Measurements from ENCODE around the gene MSH6. TPM values are rescaled to one million over a fixed set of nuclear protein-coding genes. Genes with fewer than 3 reads are reported as not detected.
A peak's percentile ranks its signal among the peaks of the same experiment; 100 is the strongest.

Gene MSH6
- total RNA-seq, 1 experiment from 2014 or later = 124 TPM

- DNase-seq = no peak
- Histone ChIP-seq H4K20me1 (ENCODE audit: insufficient read depth, low read depth, low read length) (no peaks in the 10 kb centered on the region), H3K4me1 (ENCODE audit: low read length) (peaks cover 27% of the 10 kb centered on the region), H3K9ac (ENCODE audit: low read length) (no peak overlapping the region), H3K9me3 (ENCODE audit: low read length) (no peaks in the 10 kb centered on the region), H3K27me3 (ENCODE audit: low read length) (no peaks in the 10 kb centered on the region), H2AFZ (ENCODE audit: low read length) (no peak overlapping the region), H3K79me2 (ENCODE audit: low read length) (peaks cover 18% of the 10 kb centered on the region; the same call in 1 of the 2 replicates), H3K36me3 (ENCODE audit: insufficient read depth, low read length) (peaks cover 35% of the 10 kb centered on the region), H3K9me2 (replicated peaks; ENCODE audit: insufficient read depth, low read length) (no peaks in the 10 kb centered on the region), H3K27ac (ENCODE audit: low read length) (peak overlapping the region; percentile 41), H3K4me2 (ENCODE audit: low read depth, low read length, poor library complexity, severe bottlenecking) (no peak overlapping the region), H3K4me3 (ENCODE audit: low read length) (no peak overlapping the region)
Observed at GRCh38 chr2:47741637-47742036, 41.3 kb upstream of the MSH6 start.

- peaks cover 37% of the 10 kb centered on the region for H3K36me3 ChIP-seq (ENCODE audit: insufficient read depth, low read length)
- peaks cover 15% of the 10 kb centered on the region for H3K4me1 ChIP-seq (ENCODE audit: low read length)
- no peaks in the 10 kb centered on the region for H4K20me1 ChIP-seq (ENCODE audit: insufficient read depth, low read depth, low read length)
- H3K79me2 ChIP-seq (ENCODE audit: low read length) = peaks cover 6% of the 10 kb centered on the region; the same call in 1 of the 2 replicates
- no peaks in the 10 kb centered on the region for H3K27me3 ChIP-seq (ENCODE audit: low read length)
- no peaks in the 10 kb centered on the region for H3K9me2 ChIP-seq (replicated peaks; ENCODE audit: insufficient read depth, low read length)
- H3K9ac ChIP-seq (ENCODE audit: low read length) = no peak overlapping the region
- H3K27ac ChIP-seq (ENCODE audit: low read length) = 0 out of 2 replicates have a peak overlapping the region, but pooled peaks have one; percentile 12
- H3K9me3 ChIP-seq (ENCODE audit: low read length) = no peaks in the 10 kb centered on the region
- no peak overlapping the region for H2AFZ ChIP-seq (ENCODE audit: low read length)
- no peak overlapping the region for H3K4me2 ChIP-seq (ENCODE audit: low read depth, low read length, poor library complexity, severe bottlenecking)
- no peak overlapping the region for H3K4me3 ChIP-seq (ENCODE audit: low read length)
- DNase-seq = no peak
Observed at GRCh38 chr2:47744074-47744473, 38.9 kb upstream of the MSH6 start.

GRCh38 chr2:47747878-47748277, 35.1 kb upstream of the MSH6 start:
- Histone ChIP-seq H3K4me1 (ENCODE audit: low read length) (peaks cover 30% of the 10 kb centered on the region), H4K20me1 (ENCODE audit: insufficient read depth, low read depth, low read length) (no peaks in the 10 kb centered on the region), H3K79me2 (ENCODE audit: low read length) (peaks cover 16% of the 10 kb centered on the region; the same call in 1 of the 2 replicates), H3K4me2 (ENCODE audit: low read depth, low read length, poor library complexity, severe bottlenecking) (no peak overlapping the region), H3K9me2 (replicated peaks; ENCODE audit: insufficient read depth, low read length) (no peaks in the 10 kb centered on the region), H3K27me3 (ENCODE audit: low read length) (no peaks in the 10 kb centered on the region), H3K36me3 (ENCODE audit: insufficient read depth, low read length) (peaks cover 29% of the 10 kb centered on the region), H3K9me3 (ENCODE audit: low read length) (no peaks in the 10 kb centered on the region), H3K4me3 (ENCODE audit: low read length) (no peak overlapping the region), H2AFZ (ENCODE audit: low read length) (no peak overlapping the region), H3K27ac (ENCODE audit: low read length) (no peak overlapping the region), H3K9ac (ENCODE audit: low read length) (no peak overlapping the region)
- DNase-seq = no peak

GRCh38 chr2:47751856-47752414, 31.0 kb upstream of the MSH6 start:
- peak overlapping the region; percentile 29; the same call in 1 of the 2 replicates for H3K9ac ChIP-seq (ENCODE audit: low read length)
- H3K36me3 ChIP-seq (ENCODE audit: insufficient read depth, low read length) = peaks cover 11% of the 10 kb centered on the region
- H3K4me2 ChIP-seq (ENCODE audit: low read depth, low read length, poor library complexity, severe bottlenecking) = peak overlapping the region; percentile 8
- H3K4me3 ChIP-seq (ENCODE audit: low read length) = no peak overlapping the region
- H2AFZ ChIP-seq (ENCODE audit: low read length) = 0 out of 2 replicates have a peak overlapping the region, but pooled peaks have one; percentile 9
- H3K4me1 ChIP-seq (ENCODE audit: low read length) = peaks cover 59% of the 10 kb centered on the region
- DNase-seq = no peak
- H3K9me3 ChIP-seq (ENCODE audit: low read length) = no peaks in the 10 kb centered on the region
- H3K79me2 ChIP-seq (ENCODE audit: low read length) = peaks cover 25% of the 10 kb centered on the region
- H3K27ac ChIP-seq (ENCODE audit: low read length) = peak overlapping the region; percentile 93
- no peaks in the 10 kb centered on the region for H3K9me2 ChIP-seq (replicated peaks; ENCODE audit: insufficient read depth, low read length)
- H4K20me1 ChIP-seq (ENCODE audit: insufficient read depth, low read depth, low read length) = no peaks in the 10 kb centered on the region
- H3K27me3 ChIP-seq (ENCODE audit: low read length) = no peaks in the 10 kb centered on the region

- H2AFZ ChIP-seq (ENCODE audit: low read length) = no peak overlapping the region
- no peaks in the 10 kb centered on the region for H3K27me3 ChIP-seq (ENCODE audit: low read length)
- no peaks in the 10 kb centered on the region for H3K9me3 ChIP-seq (ENCODE audit: low read length)
- peak overlapping the region; percentile 91 for H3K27ac ChIP-seq (ENCODE audit: low read length)
- peak overlapping the region; percentile 40 for H3K4me2 ChIP-seq (ENCODE audit: low read depth, low read length, poor library complexity, severe bottlenecking)
- H4K20me1 ChIP-seq (ENCODE audit: insufficient read depth, low read depth, low read length) = no peaks in the 10 kb centered on the region
- H3K4me1 ChIP-seq (ENCODE audit: low read length) = peaks cover 56% of the 10 kb centered on the region
- peak; percentile 56 for DNase-seq
- peaks cover 28% of the 10 kb centered on the region; the same call in 1 of the 2 replicates for H3K79me2 ChIP-seq (ENCODE audit: low read length)
- H3K4me3 ChIP-seq (ENCODE audit: low read length) = no peak overlapping the region
- no peaks in the 10 kb centered on the region; the same call in 1 of the 2 replicates for H3K36me3 ChIP-seq (ENCODE audit: insufficient read depth, low read length)
- no peaks in the 10 kb centered on the region for H3K9me2 ChIP-seq (replicated peaks; ENCODE audit: insufficient read depth, low read length)
- peak overlapping the region; percentile 53 for H3K9ac ChIP-seq (ENCODE audit: low read length)
Observed at GRCh38 chr2:47767497-47767844, 15.5 kb upstream of the MSH6 start.

GRCh38 chr2:47767880-47768609, 14.9 kb upstream of the MSH6 start:
- no peak overlapping the region for H3K4me3 ChIP-seq (ENCODE audit: low read length)
- no peaks in the 10 kb centered on the region for H3K36me3 ChIP-seq (ENCODE audit: insufficient read depth, low read length)
- peak overlapping the region; percentile 91 for H3K27ac ChIP-seq (ENCODE audit: low read length)
- H3K9ac ChIP-seq (ENCODE audit: low read length) = peak overlapping the region; percentile 56
- H3K79me2 ChIP-seq (ENCODE audit: low read length) = peaks cover 31% of the 10 kb centered on the region; the same call in 1 of the 2 replicates
- peaks cover 53% of the 10 kb centered on the region for H3K4me1 ChIP-seq (ENCODE audit: low read length)
- peak overlapping the region; percentile 40 for H3K4me2 ChIP-seq (ENCODE audit: low read depth, low read length, poor library complexity, severe bottlenecking)
- no peaks in the 10 kb centered on the region for H4K20me1 ChIP-seq (ENCODE audit: insufficient read depth, low read depth, low read length)
- DNase-seq = peak; percentile 90
- no peak overlapping the region for H2AFZ ChIP-seq (ENCODE audit: low read length)
- H3K9me3 ChIP-seq (ENCODE audit: low read length) = no peaks in the 10 kb centered on the region
- no peaks in the 10 kb centered on the region for H3K27me3 ChIP-seq (ENCODE audit: low read length)
- H3K9me2 ChIP-seq (replicated peaks; ENCODE audit: insufficient read depth, low read length) = no peaks in the 10 kb centered on the region

- DNase-seq = no peak
- H3K27me3 ChIP-seq (ENCODE audit: low read length) = no peaks in the 10 kb centered on the region
- H3K79me2 ChIP-seq (ENCODE audit: low read length) = peaks cover 34% of the 10 kb centered on the region; the same call in 1 of the 2 replicates
- H3K9ac ChIP-seq (ENCODE audit: low read length) = no peak overlapping the region
- no peak overlapping the region for H2AFZ ChIP-seq (ENCODE audit: low read length)
- no peak overlapping the region for H3K4me3 ChIP-seq (ENCODE audit: low read length)
- H3K4me2 ChIP-seq (ENCODE audit: low read depth, low read length, poor library complexity, severe bottlenecking) = no peak overlapping the region
- no peaks in the 10 kb centered on the region for H3K9me3 ChIP-seq (ENCODE audit: low read length)
- H3K9me2 ChIP-seq (replicated peaks; ENCODE audit: insufficient read depth, low read length) = no peaks in the 10 kb centered on the region
- no peaks in the 10 kb centered on the region for H4K20me1 ChIP-seq (ENCODE audit: insufficient read depth, low read depth, low read length)
- peaks cover 56% of the 10 kb centered on the region for H3K4me1 ChIP-seq (ENCODE audit: low read length)
- no peaks in the 10 kb centered on the region for H3K36me3 ChIP-seq (ENCODE audit: insufficient read depth, low read length)
- no peak overlapping the region for H3K27ac ChIP-seq (ENCODE audit: low read length)
Observed at GRCh38 chr2:47769318-47769717, 13.6 kb upstream of the MSH6 start.

GRCh38 chr2:47771211-47771610, 11.7 kb upstream of the MSH6 start:
- H3K79me2 ChIP-seq (ENCODE audit: low read length) = peaks cover 43% of the 10 kb centered on the region
- H3K4me3 ChIP-seq (ENCODE audit: low read length) = no peak overlapping the region
- no peak overlapping the region; the same call in 1 of the 2 replicates for H2AFZ ChIP-seq (ENCODE audit: low read length)
- H3K9ac ChIP-seq (ENCODE audit: low read length) = no peak overlapping the region
- H3K4me1 ChIP-seq (ENCODE audit: low read length) = peaks cover 55% of the 10 kb centered on the region
- H3K9me2 ChIP-seq (replicated peaks; ENCODE audit: insufficient read depth, low read length) = no peaks in the 10 kb centered on the region
- H3K27ac ChIP-seq (ENCODE audit: low read length) = peak overlapping the region; percentile 41; the same call in 1 of the 2 replicates
- no peak overlapping the region for H3K4me2 ChIP-seq (ENCODE audit: low read depth, low read length, poor library complexity, severe bottlenecking)
- no peaks in the 10 kb centered on the region for H3K9me3 ChIP-seq (ENCODE audit: low read length)
- H3K36me3 ChIP-seq (ENCODE audit: insufficient read depth, low read length) = no peaks in the 10 kb centered on the region
- no peaks in the 10 kb centered on the region for H3K27me3 ChIP-seq (ENCODE audit: low read length)
- DNase-seq = peak; percentile 74
- H4K20me1 ChIP-seq (ENCODE audit: insufficient read depth, low read depth, low read length) = no peaks in the 10 kb centered on the region

Measured in Karpas-422 (cell line).